ENCODE data around the gene COPG2.

DNA sequence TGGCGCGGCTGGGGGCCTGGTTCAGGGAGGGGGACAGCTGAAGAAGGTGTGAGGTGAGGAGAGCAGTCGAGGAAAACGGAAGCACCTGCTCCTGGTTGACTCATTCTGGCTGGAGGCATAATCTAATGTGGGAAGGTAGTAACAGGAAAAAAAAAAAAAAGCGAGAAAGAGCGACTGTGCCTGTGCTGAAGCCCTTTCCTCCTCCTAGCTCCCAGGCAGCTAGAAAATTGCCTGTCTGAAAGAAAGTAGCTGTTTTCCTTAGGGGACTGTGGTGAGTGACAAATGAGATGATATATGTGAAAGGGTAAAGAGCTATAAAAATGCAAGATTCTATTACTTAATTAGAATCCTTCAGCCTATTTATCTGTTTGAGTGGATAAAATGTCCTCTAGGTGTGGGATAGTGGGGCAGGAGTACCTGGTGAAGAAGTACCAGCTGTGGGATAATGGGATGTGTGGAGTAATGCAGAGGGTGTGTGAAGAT is 181.6 kb downstream of the COPG2 start:
- TF ChIP-seq EZH2phosphoT487 (IDR thresholded peaks at IDR 0.05; ENCODE audit: low read depth), result no peak
- TF ChIP-seq, protein P1, sequence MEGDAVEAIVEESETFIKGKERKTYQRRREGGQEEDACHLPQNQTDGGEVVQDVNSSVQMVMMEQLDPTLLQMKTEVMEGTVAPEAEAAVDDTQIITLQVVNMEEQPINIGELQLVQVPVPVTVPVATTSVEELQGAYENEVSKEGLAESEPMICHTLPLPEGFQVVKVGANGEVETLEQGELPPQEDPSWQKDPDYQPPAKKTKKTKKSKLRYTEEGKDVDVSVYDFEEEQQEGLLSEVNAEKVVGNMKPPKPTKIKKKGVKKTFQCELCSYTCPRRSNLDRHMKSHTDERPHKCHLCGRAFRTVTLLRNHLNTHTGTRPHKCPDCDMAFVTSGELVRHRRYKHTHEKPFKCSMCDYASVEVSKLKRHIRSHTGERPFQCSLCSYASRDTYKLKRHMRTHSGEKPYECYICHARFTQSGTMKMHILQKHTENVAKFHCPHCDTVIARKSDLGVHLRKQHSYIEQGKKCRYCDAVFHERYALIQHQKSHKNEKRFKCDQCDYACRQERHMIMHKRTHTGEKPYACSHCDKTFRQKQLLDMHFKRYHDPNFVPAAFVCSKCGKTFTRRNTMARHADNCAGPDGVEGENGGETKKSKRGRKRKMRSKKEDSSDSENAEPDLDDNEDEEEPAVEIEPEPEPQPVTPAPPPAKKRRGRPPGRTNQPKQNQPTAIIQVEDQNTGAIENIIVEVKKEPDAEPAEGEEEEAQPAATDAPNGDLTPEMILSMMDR (IDR thresholded peaks at IDR 0.05; ENCODE audit: low read depth, low read length), result no peak
